ENCODE results near the gene NEMP2.

NEMP2 gene

DNA sequence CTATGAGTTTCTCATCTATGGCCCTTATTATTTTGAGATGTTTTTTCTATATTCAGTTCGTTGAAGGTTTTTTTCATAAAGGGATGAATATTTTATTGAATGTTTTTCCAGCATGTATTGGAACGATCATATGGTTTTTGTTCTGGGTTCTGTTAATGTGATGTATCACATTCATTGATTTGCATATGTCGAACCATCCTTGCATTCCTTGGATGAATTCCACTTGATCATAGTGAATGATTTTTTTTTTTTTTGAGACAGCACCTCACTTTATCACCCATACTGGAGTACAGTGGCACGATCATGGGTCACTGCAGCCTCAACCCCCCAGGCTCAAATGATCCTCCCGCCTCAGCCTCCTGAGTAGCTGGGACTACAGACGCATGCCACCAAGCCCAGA, 5.5 kb upstream of the NEMP2 start:
- Histone ChIP-seq H3K4me2 (ENCODE audit: low read depth, low read length, poor library complexity, severe bottlenecking) (no peak overlapping the region), H3K27me3 (ENCODE audit: low read length) (no peaks in the 10 kb centered on the region), H3F3A (ENCODE audit: insufficient read depth) (no peaks in the 10 kb centered on the region), H3K36me3 (ENCODE audit: low read length) (peaks cover 19% of the 10 kb centered on the region), H3K27ac (ENCODE audit: low read depth, low read length) (no peak overlapping the region), H3K4me3 (ENCODE audit: insufficient read depth, low read length, poor library complexity, severe bottlenecking) (no peak overlapping the region), H4K20me1 (ENCODE audit: low read depth, low read length) (no peaks in the 10 kb centered on the region), H2AFZ (ENCODE audit: low read depth, low read length, severe bottlenecking) (no peak overlapping the region), H3K9me2 (replicated peaks; ENCODE audit: insufficient read depth, low read length) (no peaks in the 10 kb centered on the region), H3K9me3 (ENCODE audit: insufficient read depth, low read length) (peaks cover 14% of the 10 kb centered on the region; the same call in 1 of the 2 replicates), H3K9ac (ENCODE audit: low read length) (no peak overlapping the region), H3K79me2 (ENCODE audit: insufficient read depth, low read length) (peaks cover 21% of the 10 kb centered on the region; the same call in 1 of the 2 replicates)
- TF ChIP-seq EZH2phosphoT487 (conservative IDR thresholded peaks at IDR 0.05; ENCODE audit: low read length) = no peak
- TF ChIP-seq, protein P1, sequence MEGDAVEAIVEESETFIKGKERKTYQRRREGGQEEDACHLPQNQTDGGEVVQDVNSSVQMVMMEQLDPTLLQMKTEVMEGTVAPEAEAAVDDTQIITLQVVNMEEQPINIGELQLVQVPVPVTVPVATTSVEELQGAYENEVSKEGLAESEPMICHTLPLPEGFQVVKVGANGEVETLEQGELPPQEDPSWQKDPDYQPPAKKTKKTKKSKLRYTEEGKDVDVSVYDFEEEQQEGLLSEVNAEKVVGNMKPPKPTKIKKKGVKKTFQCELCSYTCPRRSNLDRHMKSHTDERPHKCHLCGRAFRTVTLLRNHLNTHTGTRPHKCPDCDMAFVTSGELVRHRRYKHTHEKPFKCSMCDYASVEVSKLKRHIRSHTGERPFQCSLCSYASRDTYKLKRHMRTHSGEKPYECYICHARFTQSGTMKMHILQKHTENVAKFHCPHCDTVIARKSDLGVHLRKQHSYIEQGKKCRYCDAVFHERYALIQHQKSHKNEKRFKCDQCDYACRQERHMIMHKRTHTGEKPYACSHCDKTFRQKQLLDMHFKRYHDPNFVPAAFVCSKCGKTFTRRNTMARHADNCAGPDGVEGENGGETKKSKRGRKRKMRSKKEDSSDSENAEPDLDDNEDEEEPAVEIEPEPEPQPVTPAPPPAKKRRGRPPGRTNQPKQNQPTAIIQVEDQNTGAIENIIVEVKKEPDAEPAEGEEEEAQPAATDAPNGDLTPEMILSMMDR (IDR thresholded peaks at IDR 0.05; ENCODE audit: insufficient read depth, low read length, poor library complexity, severe bottlenecking) = no peak

DNA sequence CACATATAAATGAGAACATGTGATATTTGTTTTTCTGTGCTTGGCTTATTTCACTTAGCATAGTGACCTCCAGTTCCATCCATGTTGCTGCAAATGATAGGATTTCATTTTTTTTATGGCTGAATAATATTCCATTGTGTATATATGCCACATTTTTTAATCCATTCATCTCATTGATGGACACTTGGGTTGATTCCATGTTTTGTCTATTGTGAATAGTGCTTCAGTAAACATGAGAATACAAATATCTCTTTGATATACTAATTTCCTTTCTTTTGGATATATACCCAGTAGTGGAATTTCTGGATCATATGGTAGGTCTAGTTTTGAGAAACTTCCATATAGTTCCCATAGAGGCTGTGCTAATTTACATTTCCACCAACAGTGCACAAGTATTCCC, 3.7 kb upstream of the NEMP2 start:
- Histone ChIP-seq H3F3A (ENCODE audit: insufficient read depth) (no peaks in the 10 kb centered on the region; the same call in 1 of the 2 replicates), H3K4me2 (ENCODE audit: low read depth, low read length, poor library complexity, severe bottlenecking) (no peak overlapping the region), H3K9ac (ENCODE audit: low read length) (no peak overlapping the region), H4K20me1 (ENCODE audit: low read depth, low read length) (no peaks in the 10 kb centered on the region), H3K79me2 (ENCODE audit: insufficient read depth, low read length) (peaks cover 19% of the 10 kb centered on the region; the same call in 1 of the 2 replicates), H3K9me3 (ENCODE audit: insufficient read depth, low read length) (peaks cover 14% of the 10 kb centered on the region; the same call in 1 of the 2 replicates), H3K9me2 (replicated peaks; ENCODE audit: insufficient read depth, low read length) (no peaks in the 10 kb centered on the region), H2AFZ (ENCODE audit: low read depth, low read length, severe bottlenecking) (no peak overlapping the region), H3K27me3 (ENCODE audit: low read length) (no peaks in the 10 kb centered on the region), H3K36me3 (ENCODE audit: low read length) (peaks cover 19% of the 10 kb centered on the region), H3K27ac (ENCODE audit: low read depth, low read length) (no peak overlapping the region), H3K4me3 (ENCODE audit: insufficient read depth, low read length, poor library complexity, severe bottlenecking) (no peak overlapping the region)
- TF ChIP-seq, protein P1 (IDR thresholded peaks at IDR 0.05; ENCODE audit: insufficient read depth, low read length, poor library complexity, severe bottlenecking) = no peak
- TF ChIP-seq EZH2phosphoT487 (conservative IDR thresholded peaks at IDR 0.05; ENCODE audit: low read length) = no peak

DNA sequence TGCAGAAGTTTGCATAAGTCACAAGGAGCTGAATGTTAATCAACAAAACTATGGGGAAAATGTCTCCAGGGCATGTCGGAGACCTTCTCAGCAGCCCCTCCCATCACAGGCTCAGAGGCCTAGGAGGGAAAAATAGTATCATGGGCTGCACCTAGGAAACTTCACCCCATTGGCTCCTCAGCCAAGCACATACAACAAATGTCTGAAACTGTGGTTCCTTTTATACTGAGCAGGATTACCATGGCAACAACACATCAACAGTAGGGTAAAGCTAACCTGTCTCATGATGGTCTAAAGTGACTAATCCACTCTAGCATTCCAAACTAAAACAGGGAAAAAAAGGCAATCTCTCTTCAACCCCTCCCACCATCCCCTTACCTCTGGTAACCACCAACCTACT, 3.2 kb upstream of the NEMP2 start:
- TF ChIP-seq EZH2phosphoT487 (conservative IDR thresholded peaks at IDR 0.05; ENCODE audit: low read length) = no peak
- TF ChIP-seq, protein P1 (IDR thresholded peaks at IDR 0.05; ENCODE audit: insufficient read depth, low read length, poor library complexity, severe bottlenecking) = no peak
- H3K79me2 ChIP-seq (ENCODE audit: insufficient read depth, low read length) = peaks cover 15% of the 10 kb centered on the region; the same call in 1 of the 2 replicates
- H3K36me3 ChIP-seq (ENCODE audit: low read length) = peaks cover 19% of the 10 kb centered on the region
- no peaks in the 10 kb centered on the region for H3K9me2 ChIP-seq (replicated peaks; ENCODE audit: insufficient read depth, low read length)
- H3K9me3 ChIP-seq (ENCODE audit: insufficient read depth, low read length) = peaks cover 14% of the 10 kb centered on the region; the same call in 1 of the 2 replicates
- H2AFZ ChIP-seq (ENCODE audit: low read depth, low read length, severe bottlenecking) = no peak overlapping the region
- no peak overlapping the region for H3K27ac ChIP-seq (ENCODE audit: low read depth, low read length)
- no peaks in the 10 kb centered on the region; the same call in 1 of the 2 replicates for H3F3A ChIP-seq (ENCODE audit: insufficient read depth)
- no peaks in the 10 kb centered on the region for H4K20me1 ChIP-seq (ENCODE audit: low read depth, low read length)
- H3K9ac ChIP-seq (ENCODE audit: low read length) = no peak overlapping the region
- no peak overlapping the region for H3K4me3 ChIP-seq (ENCODE audit: insufficient read depth, low read length, poor library complexity, severe bottlenecking)
- H3K27me3 ChIP-seq (ENCODE audit: low read length) = no peaks in the 10 kb centered on the region
- no peak overlapping the region for H3K4me2 ChIP-seq (ENCODE audit: low read depth, low read length, poor library complexity, severe bottlenecking)

Measured in SU-DHL-6 (cell line).